HT1080 (cell line): ENCODE results near the gene IL1RN. TPM values are rescaled to one million over a fixed set of nuclear protein-coding genes. Genes with fewer than 3 reads are reported as not detected.

Source experiments
- DNase-seq: peaks from one replicate; pipeline ENCODE4 v3.0.0-alpha.2; 2015; ENCODE audit warnings: low read depth
- total RNA-seq: library from RNA; depleted of rRNA; stranded (reverse); fragments of >200 nt; shearing (Covaris generic); gene quantifications from 2 replicates; pipeline ENCODE4 v1.2.3, GENCODE V29; 2014

IL1RN gene
- total RNA-seq, 1 experiment from 2014 or later = not detected

- DNase-seq = no peak
These were observed 2.2 kb upstream of the IL1RN start for GRCh38 chr2:113124984-113125855.

GRCh38 chr2:113127646-113128570 lies 510 bp downstream of the IL1RN start:
- DNase-seq = no peak

GRCh38 chr2:113129519-113130078 lies 2.2 kb downstream of the IL1RN start:
- DNase-seq = no peak

- no peak for DNase-seq
These were observed 4.2 kb downstream of the IL1RN start for GRCh38 chr2:113131352-113132185.

GRCh38 chr2:113132414-113133021 lies 5.1 kb downstream of the IL1RN start:
- DNase-seq = no peak

- DNase-seq = peak; percentile 55
These were observed 6.6 kb downstream of the IL1RN start for GRCh38 chr2:113133704-113134598.

GRCh38 chr2:113134717-113135116 lies 7.3 kb downstream of the IL1RN start:
- DNase-seq = no peak

- DNase-seq = no peak
These were observed 7.9 kb downstream of the IL1RN start for GRCh38 chr2:113135317-113135716.

- DNase-seq = peak; percentile 48
These were observed 9.7 kb downstream of the IL1RN start for GRCh38 chr2:113136828-113137775.

- no peak for DNase-seq
These were observed 10.4 kb downstream of the IL1RN start for GRCh38 chr2:113137827-113138226.

GRCh38 chr2:113138428-113139322 lies 11.3 kb downstream of the IL1RN start:
- peak; percentile 70 for DNase-seq

- no peak for DNase-seq
These were observed 14.1 kb downstream of the IL1RN start for GRCh38 chr2:113141451-113141850.

- DNase-seq = no peak
These were observed 14.9 kb downstream of the IL1RN start for GRCh38 chr2:113142290-113142689.

- no peak for DNase-seq
These were observed 16.9 kb downstream of the IL1RN start for GRCh38 chr2:113144259-113144658.

- peak; percentile 43 for DNase-seq
These were observed 21.5 kb downstream of the IL1RN start for GRCh38 chr2:113148606-113149552.
